ENCODE data around the gene ZNF333.

ZNF333 gene

GRCh38 chr19:14715841-14716240 is 26.0 kb downstream of the ZNF333 start:
- H3K9me3 ChIP-seq, result peaks cover 45% of the 10 kb centered on the region
- H3K36me3 ChIP-seq, result peaks cover 72% of the 10 kb centered on the region
- no peak overlapping the region for H3K4me3 ChIP-seq (ENCODE audit: low read depth in 1 of 2, low read length in 1 of 2)
- no peak overlapping the region for H3K27ac ChIP-seq
- no peaks in the 10 kb centered on the region for H3K27me3 ChIP-seq
- H3K4me1 ChIP-seq (ENCODE audit: control insufficient read depth in 1 of 2, insufficient read depth in 1 of 2, low read depth in 1 of 2, low read length in 1 of 2), result no peaks in the 10 kb centered on the region
- TF ChIP-seq CTCF (IDR thresholded peaks at IDR 0.05), result no peak

- Histone ChIP-seq H3K4me3 (ENCODE audit: low read depth in 1 of 2, low read length in 1 of 2) (no peak overlapping the region), H3K9me3 (peaks cover 45% of the 10 kb centered on the region), H3K27ac (no peak overlapping the region), H3K36me3 (peaks cover 54% of the 10 kb centered on the region), H3K4me1 (ENCODE audit: control insufficient read depth in 1 of 2, insufficient read depth in 1 of 2, low read depth in 1 of 2, low read length in 1 of 2) (no peaks in the 10 kb centered on the region), H3K27me3 (no peaks in the 10 kb centered on the region)
- no peak for TF ChIP-seq CTCF (IDR thresholded peaks at IDR 0.05)
Observed at GRCh38 chr19:14718522-14719116, 28.8 kb downstream of the ZNF333 start.

GRCh38 chr19:14719162-14719561 is 29.3 kb downstream of the ZNF333 start:
- no peak overlapping the region for H3K4me3 ChIP-seq (ENCODE audit: low read depth in 1 of 2, low read length in 1 of 2)
- H3K9me3 ChIP-seq, result peaks cover 48% of the 10 kb centered on the region
- H3K36me3 ChIP-seq, result peaks cover 49% of the 10 kb centered on the region
- no peaks in the 10 kb centered on the region for H3K4me1 ChIP-seq (ENCODE audit: control insufficient read depth in 1 of 2, insufficient read depth in 1 of 2, low read depth in 1 of 2, low read length in 1 of 2)
- H3K27me3 ChIP-seq, result no peaks in the 10 kb centered on the region
- no peak overlapping the region for H3K27ac ChIP-seq
- TF ChIP-seq CTCF (IDR thresholded peaks at IDR 0.05), result no peak

GRCh38 chr19:14722127-14722526 is 32.3 kb downstream of the ZNF333 start:
- Histone ChIP-seq H3K9me3 (peaks cover 36% of the 10 kb centered on the region), H3K27ac (no peak overlapping the region), H3K4me1 (ENCODE audit: control insufficient read depth in 1 of 2, insufficient read depth in 1 of 2, low read depth in 1 of 2, low read length in 1 of 2) (no peaks in the 10 kb centered on the region), H3K27me3 (no peaks in the 10 kb centered on the region), H3K4me3 (ENCODE audit: low read depth in 1 of 2, low read length in 1 of 2) (no peak overlapping the region), H3K36me3 (peaks cover 19% of the 10 kb centered on the region)
- no peak for TF ChIP-seq CTCF (IDR thresholded peaks at IDR 0.05)

- Histone ChIP-seq H3K4me1 (ENCODE audit: control insufficient read depth in 1 of 2, insufficient read depth in 1 of 2, low read depth in 1 of 2, low read length in 1 of 2) (no peaks in the 10 kb centered on the region), H3K4me3 (ENCODE audit: low read depth in 1 of 2, low read length in 1 of 2) (no peak overlapping the region), H3K27ac (no peak overlapping the region), H3K9me3 (peaks cover 9% of the 10 kb centered on the region), H3K27me3 (no peaks in the 10 kb centered on the region), H3K36me3 (no peaks in the 10 kb centered on the region)
- no peak for TF ChIP-seq CTCF (IDR thresholded peaks at IDR 0.05)
Observed at GRCh38 chr19:14728595-14728994, 38.7 kb downstream of the ZNF333 start.

GRCh38 chr19:14731200-14731599 is 41.4 kb downstream of the ZNF333 start:
- TF ChIP-seq CTCF (IDR thresholded peaks at IDR 0.05), result no peak

More at GRCh38 chr19:14731200-14731599, 41.4 kb downstream of the ZNF333 start:
- Histone ChIP-seq H3K4me1 (ENCODE audit: control insufficient read depth in 1 of 2, insufficient read depth in 1 of 2, low read depth in 1 of 2, low read length in 1 of 2) (no peaks in the 10 kb centered on the region), H3K27ac (no peak overlapping the region), H3K27me3 (no peaks in the 10 kb centered on the region), H3K4me3 (ENCODE audit: low read depth in 1 of 2, low read length in 1 of 2) (no peak overlapping the region), H3K36me3 (peaks cover 8% of the 10 kb centered on the region), H3K9me3 (peaks cover 3% of the 10 kb centered on the region)
